GM21717 (cell line): ENCODE measurements around the gene SAMD11.

Source experiments
- ATAC-seq: cut with Tn5 transposase; IDR thresholded peaks from one replicate; pipeline ENCODE4 v1.9.1; 2021; ENCODE audit warnings: mild to moderate bottlenecking, moderate library complexity; ENCODE audit not compliant: unreplicated experiment

The SAMD11 gene

GRCh38 chr1:904310-904950 lies 19.3 kb upstream of the SAMD11 start:
- ATAC-seq: peak; percentile 48

GRCh38 chr1:905071-905749 lies 18.5 kb upstream of the SAMD11 start:
- no peak for ATAC-seq

GRCh38 chr1:905811-906599 lies 17.7 kb upstream of the SAMD11 start:
- ATAC-seq: no peak

GRCh38 chr1:906600-907420 lies 16.9 kb upstream of the SAMD11 start:
- ATAC-seq: no peak

- ATAC-seq: no peak
Observed at GRCh38 chr1:907611-908451, 15.9 kb upstream of the SAMD11 start.

- ATAC-seq: no peak
Observed at GRCh38 chr1:908661-909060, 15.1 kb upstream of the SAMD11 start.

- no peak for ATAC-seq
Observed at GRCh38 chr1:909861-910310, 13.8 kb upstream of the SAMD11 start.

- no peak for ATAC-seq
Observed at GRCh38 chr1:910311-910880, 13.3 kb upstream of the SAMD11 start.

- ATAC-seq: no peak
Observed at GRCh38 chr1:910881-911721, 12.6 kb upstream of the SAMD11 start.

GRCh38 chr1:911875-912739 lies 11.6 kb upstream of the SAMD11 start:
- ATAC-seq: no peak

GRCh38 chr1:912740-913301 lies 10.9 kb upstream of the SAMD11 start:
- ATAC-seq: no peak

- ATAC-seq: no peak
Observed at GRCh38 chr1:913491-914130, 10.1 kb upstream of the SAMD11 start.

- no peak for ATAC-seq
Observed at GRCh38 chr1:914131-914890, 9.4 kb upstream of the SAMD11 start.

- no peak for ATAC-seq
Observed at GRCh38 chr1:914891-915280, 8.8 kb upstream of the SAMD11 start.

GRCh38 chr1:915295-916172 lies 8.2 kb upstream of the SAMD11 start:
- ATAC-seq: no peak
